HG03139 (cell line): Measurements from ENCODE around the gene XIRP2.

Experiments used
- ATAC-seq: cut with Tn5 transposase; IDR thresholded peaks from one replicate; pipeline ENCODE4 v1.9.1; 2021; ENCODE audit not compliant: unreplicated experiment

XIRP2 gene, protein sequence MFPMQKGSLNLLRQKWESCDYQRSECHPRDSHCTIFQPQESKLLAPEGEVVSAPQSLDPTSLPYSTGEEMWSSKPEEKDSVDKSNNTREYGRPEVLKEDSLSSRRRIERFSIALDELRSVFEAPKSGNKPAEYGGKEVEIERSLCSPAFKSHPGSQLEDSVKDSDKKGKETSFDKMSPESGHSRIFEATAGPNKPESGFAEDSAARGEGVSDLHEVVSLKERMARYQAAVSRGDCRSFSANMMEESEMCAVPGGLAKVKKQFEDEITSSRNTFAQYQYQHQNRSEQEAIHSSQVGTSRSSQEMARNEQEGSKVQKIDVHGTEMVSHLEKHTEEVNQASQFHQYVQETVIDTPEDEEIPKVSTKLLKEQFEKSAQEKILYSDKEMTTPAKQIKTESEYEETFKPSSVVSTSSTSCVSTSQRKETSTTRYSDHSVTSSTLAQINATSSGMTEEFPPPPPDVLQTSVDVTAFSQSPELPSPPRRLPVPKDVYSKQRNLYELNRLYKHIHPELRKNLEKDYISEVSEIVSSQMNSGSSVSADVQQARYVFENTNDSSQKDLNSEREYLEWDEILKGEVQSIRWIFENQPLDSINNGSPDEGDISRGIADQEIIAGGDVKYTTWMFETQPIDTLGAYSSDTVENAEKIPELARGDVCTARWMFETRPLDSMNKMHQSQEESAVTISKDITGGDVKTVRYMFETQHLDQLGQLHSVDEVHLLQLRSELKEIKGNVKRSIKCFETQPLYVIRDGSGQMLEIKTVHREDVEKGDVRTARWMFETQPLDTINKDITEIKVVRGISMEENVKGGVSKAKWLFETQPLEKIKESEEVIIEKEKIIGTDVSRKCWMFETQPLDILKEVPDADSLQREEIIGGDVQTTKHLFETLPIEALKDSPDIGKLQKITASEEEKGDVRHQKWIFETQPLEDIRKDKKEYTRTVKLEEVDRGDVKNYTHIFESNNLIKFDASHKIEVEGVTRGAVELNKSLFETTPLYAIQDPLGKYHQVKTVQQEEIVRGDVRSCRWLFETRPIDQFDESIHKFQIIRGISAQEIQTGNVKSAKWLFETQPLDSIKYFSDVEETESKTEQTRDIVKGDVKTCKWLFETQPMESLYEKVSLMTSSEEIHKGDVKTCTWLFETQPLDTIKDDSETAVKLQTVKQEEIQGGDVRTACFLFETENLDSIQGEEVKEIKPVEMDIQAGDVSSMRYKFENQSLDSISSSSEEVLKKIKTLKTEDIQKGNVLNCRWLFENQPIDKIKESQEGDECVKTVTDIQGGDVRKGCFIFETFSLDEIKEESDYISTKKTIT (N-terminal part only)

DNA sequence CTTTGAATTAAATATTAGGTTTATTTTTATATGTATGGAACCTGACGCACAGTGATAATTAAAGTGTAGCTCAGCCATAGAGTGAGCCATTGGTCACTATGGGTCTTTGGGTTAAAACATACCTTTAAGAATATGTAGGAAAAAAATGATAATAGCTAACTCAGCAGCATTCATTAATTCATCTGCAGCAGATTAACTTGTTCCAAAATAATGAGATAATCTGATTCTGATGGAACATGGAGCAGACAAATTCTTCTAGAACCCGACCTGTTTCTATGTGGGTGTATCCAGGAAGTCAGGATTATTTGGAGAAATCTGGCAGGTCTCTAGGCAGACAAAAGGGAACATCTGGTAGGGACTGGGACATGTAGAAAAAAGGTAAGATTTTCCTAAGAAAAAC lies at the start of gene XIRP2:
TSS of gene XIRP2 (plus strand) at position 301 of the 400 bp plus-strand sequence. CDS start 15,003 bp downstream, outside the sequence.
- ATAC-seq: no peak

DNA sequence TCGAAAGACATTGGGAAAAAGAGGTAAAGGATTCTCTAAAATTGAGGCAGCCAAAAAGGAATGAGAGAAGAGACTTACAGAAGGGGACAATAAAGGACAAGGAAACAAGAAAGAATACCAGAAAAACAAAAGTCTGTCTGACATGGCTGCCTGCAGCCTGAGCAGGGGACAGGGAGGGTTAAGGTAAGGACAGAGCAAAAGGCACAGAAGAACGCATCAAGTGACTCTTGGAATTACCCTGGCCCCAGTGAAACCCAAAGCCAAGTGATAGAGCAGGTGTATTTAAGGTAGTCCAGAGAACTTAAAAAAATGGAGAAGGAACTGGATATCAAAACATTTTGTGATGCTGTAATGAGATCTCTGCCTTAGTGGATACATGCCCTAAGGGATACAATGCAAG lies 47.1 kb upstream of the XIRP2 start:
- no peak for ATAC-seq

DNA sequence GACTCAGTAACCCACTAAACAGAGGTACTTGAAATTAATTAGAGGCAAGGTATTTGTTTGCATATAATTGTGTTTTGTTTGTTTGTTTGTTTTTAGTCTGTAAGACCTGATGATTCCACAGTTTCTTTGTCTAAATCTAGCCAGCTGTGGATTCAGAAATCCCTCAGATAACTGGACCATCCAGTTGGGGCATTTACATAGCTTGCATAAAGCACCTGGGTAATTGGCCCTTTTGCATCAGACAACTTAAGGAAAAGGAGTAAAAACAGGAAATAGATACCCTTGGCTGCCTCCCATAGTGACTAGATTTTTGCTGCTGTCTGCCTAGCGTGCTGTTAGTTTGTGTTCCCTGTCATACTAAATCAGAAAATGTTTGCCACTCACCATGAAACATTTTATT lies 46.6 kb upstream of the XIRP2 start:
- no peak for ATAC-seq

DNA sequence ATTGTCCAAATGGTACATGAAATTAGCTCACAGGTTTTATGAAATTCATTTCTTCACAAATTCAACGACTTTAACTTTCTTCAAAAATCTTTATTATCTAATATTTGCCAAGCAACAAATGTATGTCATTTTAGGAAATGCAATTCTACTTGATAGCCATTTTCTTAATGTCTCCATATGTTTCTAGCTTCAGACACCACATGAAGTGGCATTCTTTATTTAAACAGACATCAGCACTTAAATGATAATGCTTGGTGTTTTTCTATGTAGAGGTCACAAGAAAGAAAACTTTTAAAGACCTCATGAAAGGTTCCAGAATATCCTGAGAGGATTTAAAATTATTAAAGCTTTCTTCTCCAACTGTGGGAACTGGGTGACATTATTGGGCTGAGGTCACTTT lies 44.2 kb upstream of the XIRP2 start:
- ATAC-seq: no peak

DNA sequence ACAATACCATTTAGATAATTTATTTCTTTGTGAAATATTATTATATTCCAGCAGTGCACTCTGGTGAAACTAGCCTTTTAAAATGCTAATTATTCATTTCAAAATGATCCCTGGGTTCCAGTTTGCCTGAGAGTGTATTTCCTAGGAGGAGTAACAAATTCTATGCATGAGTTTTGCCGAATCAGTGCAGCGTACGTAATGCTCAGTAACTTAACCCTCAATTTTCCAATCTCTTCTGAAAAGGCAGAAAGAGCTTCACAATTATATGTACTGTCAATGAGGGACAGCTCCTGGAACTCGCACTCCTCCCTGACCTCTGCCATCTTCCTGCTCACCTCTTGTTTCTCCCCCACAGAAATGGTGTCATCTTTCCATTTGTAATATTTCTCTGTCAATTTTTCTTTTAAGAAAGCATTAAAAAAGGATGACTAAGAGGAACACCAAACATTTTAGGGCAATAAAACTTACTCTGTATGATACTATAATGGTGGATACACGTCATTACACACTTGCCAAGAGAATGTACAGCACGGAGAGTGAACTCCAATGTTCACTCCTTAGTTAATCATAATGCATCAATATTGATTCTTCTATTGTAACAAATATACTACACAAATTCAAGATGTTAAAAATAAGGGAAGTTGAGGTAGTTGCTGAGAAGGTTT lies 25.7 kb upstream of the XIRP2 start:
- ATAC-seq: no peak

DNA sequence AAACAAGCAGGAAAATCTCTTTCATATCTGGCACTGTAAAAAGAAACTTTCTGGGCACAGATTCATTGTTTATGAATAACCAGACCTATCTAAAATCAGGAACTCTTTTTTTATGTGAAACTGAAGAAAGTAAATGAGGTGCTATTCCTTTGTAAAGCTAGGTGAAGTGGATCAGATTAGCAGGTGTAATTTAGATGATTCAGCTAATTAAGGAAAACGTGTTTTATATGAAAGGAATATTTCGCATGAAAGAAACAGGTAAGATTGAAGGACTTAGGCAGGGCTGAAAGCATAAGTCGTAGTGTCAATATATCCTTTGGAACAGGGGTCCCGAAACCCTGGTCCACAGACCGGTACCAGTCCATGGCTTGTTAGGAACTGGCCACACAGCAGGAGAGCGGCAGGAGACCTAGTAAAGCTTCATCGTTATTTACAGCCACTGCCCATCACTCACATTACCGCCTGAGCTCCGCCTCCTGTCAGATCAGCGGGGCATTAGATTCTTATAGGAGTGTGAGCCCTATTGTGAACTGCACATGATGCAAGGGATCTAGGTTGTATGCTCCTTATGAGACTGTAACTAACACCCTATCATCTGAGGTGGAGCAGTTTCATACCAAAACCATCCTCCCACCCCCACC lies 20.3 kb upstream of the XIRP2 start:
- no peak for ATAC-seq

DNA sequence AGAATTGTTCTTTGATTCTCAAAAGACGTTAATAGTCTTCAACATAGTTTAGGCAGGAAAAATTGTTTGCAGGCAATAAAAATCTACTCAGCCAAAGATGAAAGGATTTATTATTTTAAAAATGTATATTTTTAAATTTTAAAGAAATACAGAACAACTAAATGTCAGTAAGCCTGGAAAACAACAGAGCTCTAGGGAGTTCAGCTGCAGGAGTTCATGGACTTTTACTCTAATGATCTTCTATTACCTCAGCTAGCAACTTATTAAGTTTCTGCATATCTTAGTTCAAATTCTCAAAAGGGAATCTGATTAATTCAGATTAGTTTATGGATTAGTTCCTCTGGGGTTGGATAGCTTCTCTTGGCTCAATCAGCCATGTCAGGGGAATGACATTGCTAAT lies 17.9 kb upstream of the XIRP2 start:
- ATAC-seq: no peak

DNA sequence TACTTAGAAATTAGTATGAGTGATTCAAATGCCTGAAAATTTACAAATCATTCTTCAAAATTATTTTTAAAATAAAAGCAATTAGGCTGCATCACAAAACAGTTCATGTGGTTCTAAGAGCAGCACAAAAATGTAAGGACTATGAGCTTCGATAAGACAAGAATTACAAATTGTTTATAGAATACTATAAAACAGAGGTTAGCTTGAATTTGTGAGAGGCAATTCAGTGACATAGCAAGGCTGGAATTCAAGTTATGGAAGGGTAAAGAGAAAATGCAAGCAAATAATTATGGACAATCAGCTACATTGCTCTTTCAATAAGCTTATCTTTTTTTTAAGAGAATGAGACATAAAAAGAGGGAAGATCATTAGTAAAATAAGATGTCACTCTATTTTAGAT lies 7.1 kb upstream of the XIRP2 start:
- ATAC-seq: no peak

DNA sequence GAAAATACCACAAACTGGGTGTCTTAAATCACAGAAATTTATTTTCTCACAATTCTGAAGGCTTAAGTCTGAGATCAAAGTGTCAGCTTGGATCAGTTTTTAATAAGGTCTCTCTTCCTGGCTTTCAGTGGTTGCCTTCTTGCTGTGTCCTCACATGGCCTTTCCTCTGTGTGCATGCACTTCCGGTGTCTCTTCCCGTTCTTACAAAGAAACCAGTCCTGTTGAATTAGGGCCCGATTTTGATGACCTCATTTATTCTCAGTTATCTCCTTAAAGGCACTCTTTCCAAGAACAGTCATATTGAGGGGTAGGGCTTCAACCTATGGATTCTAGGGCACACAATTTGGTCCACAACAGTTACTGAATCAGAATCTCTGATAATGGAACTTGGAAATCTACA lies 5.4 kb upstream of the XIRP2 start:
- ATAC-seq: no peak

DNA sequence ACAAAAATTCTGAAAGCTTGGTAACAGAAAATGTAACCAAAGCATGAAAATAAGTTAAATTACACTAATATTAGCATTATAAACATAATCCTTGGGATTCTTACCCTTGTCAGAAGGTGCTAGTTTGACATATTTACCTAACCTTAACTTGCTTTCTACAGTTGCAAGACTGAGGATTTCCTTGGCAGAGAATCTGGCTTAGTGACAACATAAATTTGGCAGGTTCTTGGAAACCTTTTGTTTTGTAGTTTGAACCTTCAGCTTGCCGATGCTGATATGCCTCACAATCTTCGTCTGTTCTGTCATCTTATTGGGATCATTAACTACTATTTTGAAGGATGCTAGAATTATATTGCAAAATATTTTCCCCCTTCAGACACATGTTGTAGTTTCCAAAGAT lies 3.4 kb downstream of the XIRP2 start:
- ATAC-seq: no peak

DNA sequence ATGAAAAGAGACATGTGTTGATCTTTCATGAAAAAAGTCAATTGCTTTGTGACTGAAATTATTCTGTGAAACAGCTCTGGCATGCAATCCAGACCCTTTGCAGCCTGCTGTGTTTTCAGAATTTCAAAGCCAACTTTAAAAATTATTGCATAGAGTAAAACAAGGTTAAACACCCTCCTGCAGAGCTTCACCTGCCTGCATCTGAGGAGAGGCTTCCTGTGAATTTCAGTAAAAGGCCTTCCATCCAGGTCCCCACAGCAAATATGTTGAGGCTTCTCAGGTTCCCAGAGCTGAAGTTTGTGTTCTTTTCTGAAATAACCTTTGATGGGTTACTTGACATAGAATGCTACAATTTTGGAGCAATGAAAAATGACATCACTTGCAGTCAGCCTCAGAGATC lies 4.1 kb downstream of the XIRP2 start:
- no peak for ATAC-seq

DNA sequence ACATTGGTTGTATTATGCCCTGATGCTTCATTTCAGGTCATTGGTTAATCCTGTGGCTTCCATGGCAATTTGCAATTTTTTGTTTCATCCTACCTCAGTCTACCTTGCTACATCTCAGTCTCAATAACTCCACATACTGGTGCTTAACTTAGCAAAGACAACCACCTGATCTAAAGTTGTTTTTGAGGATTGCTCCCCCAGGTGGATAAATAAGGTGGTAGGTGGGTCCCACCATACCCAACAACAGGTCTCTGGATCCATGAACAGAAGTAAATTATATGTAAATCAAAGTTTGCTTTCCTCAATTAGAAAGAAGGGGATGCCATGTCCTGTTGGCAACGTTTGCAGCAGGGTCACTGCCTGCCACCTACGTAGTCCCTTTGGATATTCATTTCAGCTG lies 7.0 kb downstream of the XIRP2 start:
- no peak for ATAC-seq

DNA sequence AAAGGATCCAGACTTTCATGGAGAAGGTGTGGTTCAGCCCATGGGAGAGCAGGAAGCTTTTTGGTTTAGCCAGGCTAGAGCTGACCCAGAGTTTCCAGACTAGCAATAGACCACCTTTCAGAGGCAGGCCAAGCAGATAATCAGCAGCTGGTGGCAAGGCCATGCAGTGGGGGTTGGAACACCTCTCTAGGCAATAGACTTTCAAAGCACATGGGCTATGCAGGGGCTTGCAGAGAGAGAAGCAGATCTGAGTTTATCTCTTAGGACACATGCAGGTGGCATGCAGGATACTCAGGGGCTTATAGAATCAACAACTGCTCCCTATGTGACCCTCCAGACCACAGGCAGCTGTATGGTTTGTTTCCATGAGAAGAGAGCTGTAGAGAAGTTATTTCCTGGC lies 9.4 kb downstream of the XIRP2 start:
- no peak for ATAC-seq

DNA sequence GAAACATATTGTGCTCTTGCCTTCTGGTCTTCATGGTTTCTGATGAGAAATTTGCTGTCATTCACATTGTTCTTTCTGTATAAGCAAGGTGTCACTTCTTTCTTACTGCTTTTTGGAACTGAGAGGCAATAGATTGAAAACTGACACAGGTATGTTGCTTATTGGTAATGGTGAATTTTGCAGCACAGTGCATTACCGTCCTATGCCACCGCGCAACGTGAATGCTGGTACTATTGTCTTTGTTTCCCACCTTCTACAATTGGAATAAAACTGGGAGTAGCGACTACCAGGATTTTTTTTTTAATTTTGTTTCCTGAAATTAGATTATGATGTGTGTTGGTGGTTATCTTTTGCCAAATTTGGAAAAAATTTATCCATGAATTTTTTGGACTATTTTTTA lies 11.4 kb downstream of the XIRP2 start:
- no peak for ATAC-seq

DNA sequence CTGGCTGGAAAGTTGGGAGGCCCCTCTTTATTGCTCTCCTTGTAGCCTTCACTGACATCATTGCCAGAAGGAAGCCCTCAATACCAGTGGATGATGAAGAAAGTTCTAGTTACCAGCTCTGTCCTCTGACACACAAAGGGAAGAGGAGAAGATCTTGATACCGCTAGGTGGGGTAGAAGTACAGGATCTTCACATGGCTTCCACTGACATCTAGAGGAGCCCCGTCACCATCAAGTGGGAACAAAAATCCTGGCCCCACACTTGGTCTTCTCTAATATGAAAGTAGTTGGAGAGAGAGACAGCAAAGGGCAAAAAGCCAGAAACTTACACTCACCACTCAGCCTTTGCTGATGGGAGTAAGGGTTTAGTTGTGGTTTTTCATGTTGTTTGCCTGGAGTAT lies 12.4 kb downstream of the XIRP2 start:
- no peak for ATAC-seq

DNA sequence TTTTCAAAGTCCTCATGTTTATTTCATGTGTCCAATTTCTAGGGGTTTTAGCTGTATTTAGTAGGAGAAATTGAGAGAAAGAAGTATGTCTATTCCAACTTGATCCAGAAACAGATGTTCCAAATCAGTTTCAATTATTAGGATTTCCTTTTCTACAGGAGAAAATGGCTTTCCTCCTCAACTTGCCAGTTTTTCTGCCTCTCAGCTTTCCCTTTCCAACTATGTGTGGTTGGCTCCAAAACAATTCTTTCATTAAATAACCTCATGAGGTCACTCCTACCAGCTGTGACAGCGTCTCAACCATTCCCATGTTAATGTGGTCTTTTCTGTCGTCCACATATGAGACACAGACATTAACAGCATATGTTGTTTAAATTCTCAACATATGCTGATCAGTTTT lies 13.1 kb downstream of the XIRP2 start:
- no peak for ATAC-seq

DNA sequence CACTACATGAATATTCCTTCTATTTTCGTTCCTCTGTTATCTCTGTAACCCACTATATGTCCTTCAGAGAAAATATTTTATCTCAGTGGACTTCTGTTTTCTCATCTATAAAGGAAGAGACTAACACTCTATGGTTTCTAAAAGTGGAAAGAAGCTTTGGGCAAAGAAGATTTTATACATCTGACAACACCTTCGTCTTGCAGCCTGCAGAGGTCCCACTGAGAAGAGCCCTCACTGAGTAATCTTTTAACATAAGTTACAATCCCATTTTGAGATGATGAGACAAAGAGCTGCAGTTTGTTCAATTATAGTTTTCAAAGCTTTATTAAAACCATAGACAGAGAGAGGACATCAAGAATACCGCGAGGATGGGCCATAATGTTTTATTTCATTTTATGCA lies 28.7 kb downstream of the XIRP2 start:
- no peak for ATAC-seq

DNA sequence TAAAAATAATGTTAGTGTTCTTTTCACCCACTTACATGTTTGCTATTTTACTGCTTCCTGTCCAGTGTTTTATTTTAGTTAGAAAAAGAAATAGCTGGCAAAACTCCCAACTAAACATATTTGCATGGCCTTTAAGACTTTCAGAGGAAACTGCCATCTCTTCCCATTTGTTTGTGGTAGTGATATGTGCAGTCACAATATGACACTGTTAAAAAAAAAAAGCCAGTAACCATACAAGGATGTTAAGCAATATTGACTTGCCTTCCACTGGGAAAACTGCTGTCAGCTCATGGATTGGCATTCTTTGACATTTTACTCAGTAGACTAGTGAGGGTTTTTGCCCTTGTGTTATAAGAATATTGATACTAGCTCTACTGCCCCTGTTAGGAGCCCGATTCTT lies 29.1 kb downstream of the XIRP2 start:
- ATAC-seq: no peak

DNA sequence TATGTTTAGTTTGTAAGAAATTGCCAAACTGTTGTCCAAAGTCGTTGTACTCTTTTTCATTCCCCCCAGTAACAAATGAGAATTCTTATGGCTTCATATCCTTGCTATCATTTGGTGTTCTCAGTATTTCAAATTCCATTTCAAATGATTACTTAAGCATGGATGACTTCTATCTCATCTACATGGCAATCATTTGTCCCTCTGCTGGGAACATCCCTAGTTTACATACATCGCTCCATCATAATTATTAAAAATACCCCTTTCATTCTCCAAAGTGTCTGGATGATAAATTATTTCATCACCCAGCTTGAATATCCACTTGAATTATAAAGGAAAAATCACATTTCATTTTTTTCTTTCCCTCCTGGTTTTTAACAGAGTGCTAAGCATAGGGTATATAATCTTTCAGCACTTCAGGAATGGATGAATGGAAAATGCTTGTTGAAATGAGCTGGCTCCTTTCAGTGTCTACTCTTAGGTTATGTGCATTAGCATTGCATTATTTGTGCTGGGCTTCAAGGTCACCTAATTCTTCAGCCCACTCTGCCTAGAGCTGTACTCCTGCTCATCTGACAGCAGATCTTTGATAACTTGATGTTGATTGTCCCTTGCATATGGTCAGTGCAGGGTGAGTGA lies 33.1 kb downstream of the XIRP2 start:
- ATAC-seq: no peak

DNA sequence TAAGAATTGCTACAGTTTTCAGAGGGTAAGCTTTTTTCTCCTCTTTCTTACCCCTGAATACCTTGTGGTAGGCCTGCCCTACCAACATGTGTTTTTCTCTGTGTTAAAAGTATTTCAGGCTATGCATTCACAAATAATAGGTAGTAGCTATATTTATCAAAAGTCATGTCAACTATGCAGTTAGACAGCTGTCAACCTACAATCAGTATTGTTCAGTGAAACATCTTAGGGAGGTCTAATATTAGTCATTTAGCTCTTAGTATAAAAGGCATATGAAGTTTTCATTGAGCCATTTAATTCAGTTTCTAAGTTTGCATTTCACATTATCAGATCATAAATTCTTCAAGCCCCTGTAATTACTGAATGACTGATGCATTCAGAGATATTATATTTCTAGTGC lies 36.7 kb downstream of the XIRP2 start:
- ATAC-seq: no peak
